ENCODE data around the gene SHC3.

Gene SHC3

GRCh38 chr9:89166852-89167251, 11.8 kb downstream of the SHC3 start:
- TF ChIP-seq FOXM1 (IDR thresholded peaks at IDR 0.05; ENCODE audit: borderline replicate concordance, low read depth) (no peak), MAX (IDR thresholded peaks at IDR 0.05) (no peak), TCF12 (IDR thresholded peaks at IDR 0.05; ENCODE audit: low read depth) (no peak), USF1 (IDR thresholded peaks at IDR 0.05) (no peak), EP300 (IDR thresholded peaks at IDR 0.05; ENCODE audit: borderline replicate concordance) (no peak), CEBPB (IDR thresholded peaks at IDR 0.05) (no peak), RAD21 (IDR thresholded peaks at IDR 0.05; ENCODE audit: low read depth) (no peak), YY1 (IDR thresholded peaks at IDR 0.05; ENCODE audit: low read depth) (no peak), REST (IDR thresholded peaks at IDR 0.05; ENCODE audit: low read depth) (no peak), EGR1 (IDR thresholded peaks at IDR 0.05) (no peak), TEAD4 (IDR thresholded peaks at IDR 0.05) (no peak)

GRCh38 chr9:89165880-89166279, 12.7 kb downstream of the SHC3 start:
- no peak for TF ChIP-seq EGR1 (IDR thresholded peaks at IDR 0.05)
- no peak for TF ChIP-seq NFIC (IDR thresholded peaks at IDR 0.05)
- TF ChIP-seq MAX (IDR thresholded peaks at IDR 0.05): no peak
- TF ChIP-seq TCF12 (IDR thresholded peaks at IDR 0.05; ENCODE audit: low read depth): no peak
- TF ChIP-seq ZBTB7A (IDR thresholded peaks at IDR 0.05; ENCODE audit: low read depth): no peak
- no peak for TF ChIP-seq REST (IDR thresholded peaks at IDR 0.05; ENCODE audit: low read depth)
- TF ChIP-seq TAF1 (IDR thresholded peaks at IDR 0.05; ENCODE audit: low read depth): no peak
- no peak for TF ChIP-seq EP300 (IDR thresholded peaks at IDR 0.05; ENCODE audit: borderline replicate concordance)
- no peak for TF ChIP-seq YY1 (IDR thresholded peaks at IDR 0.05; ENCODE audit: low read depth)
- TF ChIP-seq CEBPB (IDR thresholded peaks at IDR 0.05): no peak
- no peak for TF ChIP-seq RAD21 (IDR thresholded peaks at IDR 0.05; ENCODE audit: low read depth)
- no peak for TF ChIP-seq CREB1 (IDR thresholded peaks at IDR 0.05; ENCODE audit: low read depth)
- no peak for TF ChIP-seq TEAD4 (IDR thresholded peaks at IDR 0.05)
- TF ChIP-seq FOXM1 (IDR thresholded peaks at IDR 0.05; ENCODE audit: borderline replicate concordance, low read depth): no peak
- no peak for TF ChIP-seq USF1 (IDR thresholded peaks at IDR 0.05)

- TF ChIP-seq NFIC (IDR thresholded peaks at IDR 0.05): no peak
- TF ChIP-seq TEAD4 (IDR thresholded peaks at IDR 0.05): no peak
- TF ChIP-seq CEBPB (IDR thresholded peaks at IDR 0.05): no peak
- no peak for TF ChIP-seq ZBTB7A (IDR thresholded peaks at IDR 0.05; ENCODE audit: low read depth)
- no peak for TF ChIP-seq USF1 (IDR thresholded peaks at IDR 0.05)
- TF ChIP-seq REST (IDR thresholded peaks at IDR 0.05; ENCODE audit: low read depth): no peak
- no peak for TF ChIP-seq YY1 (IDR thresholded peaks at IDR 0.05; ENCODE audit: low read depth)
- no peak for TF ChIP-seq TCF12 (IDR thresholded peaks at IDR 0.05; ENCODE audit: low read depth)
- TF ChIP-seq EGR1 (IDR thresholded peaks at IDR 0.05): no peak
These were observed 13.3 kb downstream of the SHC3 start for GRCh38 chr9:89165341-89165740.

GRCh38 chr9:89161221-89161620, 17.4 kb downstream of the SHC3 start:
- TF ChIP-seq YY1 (IDR thresholded peaks at IDR 0.05; ENCODE audit: low read depth): no peak
- no peak for TF ChIP-seq CEBPB (IDR thresholded peaks at IDR 0.05)
- TF ChIP-seq TAF1 (IDR thresholded peaks at IDR 0.05; ENCODE audit: low read depth): no peak
- TF ChIP-seq RAD21 (IDR thresholded peaks at IDR 0.05; ENCODE audit: low read depth): no peak
- no peak for TF ChIP-seq USF1 (IDR thresholded peaks at IDR 0.05)
- no peak for TF ChIP-seq NFIC (IDR thresholded peaks at IDR 0.05)
- no peak for TF ChIP-seq EP300 (IDR thresholded peaks at IDR 0.05; ENCODE audit: borderline replicate concordance)
- no peak for TF ChIP-seq TEAD4 (IDR thresholded peaks at IDR 0.05)
- no peak for TF ChIP-seq REST (IDR thresholded peaks at IDR 0.05; ENCODE audit: low read depth)
- no peak for TF ChIP-seq FOXM1 (IDR thresholded peaks at IDR 0.05; ENCODE audit: borderline replicate concordance, low read depth)
- TF ChIP-seq CREB1 (IDR thresholded peaks at IDR 0.05; ENCODE audit: low read depth): no peak
- TF ChIP-seq TCF12 (IDR thresholded peaks at IDR 0.05; ENCODE audit: low read depth): no peak

All from Ishikawa (cell line).